HepG2 (cell line): ENCODE results near the gene TCF23. TPM values are rescaled to one million over a fixed set of nuclear protein-coding genes. Genes with fewer than 3 reads are reported as not detected.
A peak's percentile ranks its signal among the peaks of the same experiment; 100 is the strongest.

ENCODE experiments used
- ARNT2 ChIP-seq: sonication (generic); formaldehyde crosslinking; IDR thresholded peaks from 2 replicates; pipeline ENCODE4 v1.8.0; 2022; ENCODE audit warnings: mild to moderate bottlenecking, low read depth, missing genetic modification reagents, moderate library complexity
- DMAP1 ChIP-seq: IDR thresholded peaks from 2 replicates; pipeline ENCODE4 v1.6.1; 2016
- DNMT3B ChIP-seq: conservative IDR thresholded peaks from 2 replicates; pipeline ENCODE4 v1.6.1; 2016; ENCODE audit warnings: missing biosample characterization, control low read depth
- GATA4 ChIP-seq: sonication (generic); IDR thresholded peaks from 2 replicates; pipeline ENCODE4 v1.6.1; 2016; ENCODE audit warnings: antibody characterized with exemption, low read depth, borderline replicate concordance
- HIVEP1 ChIP-seq: sonication (generic); formaldehyde crosslinking; IDR thresholded peaks from 2 replicates; pipeline ENCODE4 v1.4.0; 2020; ENCODE audit warnings: mild to moderate bottlenecking, missing genetic modification reagents
- NR2F6 ChIP-seq, 2 experiments: IDR thresholded peaks; 2 replicates each; pipeline ENCODE4 v1.6.1; 2016; ENCODE audit warnings: antibody characterized with exemption in 1 of 2, mild to moderate bottlenecking in 1 of 2
- NR3C1 ChIP-seq: sonication (generic); formaldehyde crosslinking; IDR thresholded peaks from 2 replicates; pipeline ENCODE4 v1.4.0; 2020; ENCODE audit warnings: missing genetic modification reagents
- RBM39 ChIP-seq: fragments of 200-400 bp; formaldehyde crosslinking; IDR thresholded peaks from one replicate; pipeline ENCODE4 v1.6.1; 2018; ENCODE audit warnings: antibody characterized with exemption, mild to moderate bottlenecking, low read depth, low read length; ENCODE audit not compliant: poor library complexity, severe bottlenecking
- SP4 ChIP-seq: sonication (generic); formaldehyde crosslinking; IDR thresholded peaks from 2 replicates; pipeline ENCODE4 v1.8.1; 2023; ENCODE audit warnings: mild to moderate bottlenecking, missing genetic modification reagents
- TMF1 ChIP-seq: sonication (generic); formaldehyde crosslinking; IDR thresholded peaks from 2 replicates; pipeline ENCODE4 v1.8.1; 2022; ENCODE audit warnings: low read depth, missing genetic modification reagents
- ZNF224 ChIP-seq: sonication (generic); formaldehyde crosslinking; IDR thresholded peaks from 2 replicates; pipeline ENCODE4 v1.5.0; 2020; ENCODE audit warnings: mild to moderate bottlenecking, missing genetic modification reagents
- ZNF235 ChIP-seq: sonication (generic); formaldehyde crosslinking; IDR thresholded peaks from 2 replicates; pipeline ENCODE4 v1.8.1; 2023; ENCODE audit warnings: mild to moderate bottlenecking, missing genetic modification reagents, borderline replicate concordance
- ZNF569 ChIP-seq: sonication (generic); formaldehyde crosslinking; IDR thresholded peaks from 2 replicates; pipeline ENCODE4 v1.5.0; 2020; ENCODE audit warnings: mild to moderate bottlenecking, missing genetic modification reagents, moderate library complexity, borderline replicate concordance
- ZNF747 ChIP-seq: sonication (generic); formaldehyde crosslinking; IDR thresholded peaks from 2 replicates; pipeline ENCODE4 v1.8.1; 2023; ENCODE audit warnings: missing genetic modification reagents, mild to moderate bottlenecking, borderline replicate concordance
- polyA plus RNA-seq, 8 experiments: library from polyadenylated mRNA; depleted of rRNA in 3 of 8; stranded (reverse) in 7 of 8; unstranded in 1 of 8; fragments of >200 nt; fragmentation: Illumina TruSeq in 4 of 8; extraction: Trizol in 4 of 8; gene quantifications; 2 replicates each; pipeline versions ENCODE4 v1.2.1 to v1.2.3, GENCODE V29; 2011 to 2016; ENCODE audit warnings: low read depth in 4 of 8, missing spikeins in 1 of 8, mixed read lengths in 1 of 8; ENCODE audit not compliant: insufficient read depth in 1 of 8
- total RNA-seq, 5 experiments: library from RNA; depleted of rRNA; stranded (reverse); fragments of >200 nt; fragmentation: Illumina TruSeq; extraction: Trizol; gene quantifications; 2 replicates each; pipeline ENCODE4 v1.2.3, GENCODE V29; 2016; ENCODE audit warnings: low read depth in 1 of 5
- TF ChIP-seq, protein P1 (sequence below): sonication (generic); formaldehyde crosslinking; IDR thresholded peaks from 2 replicates; pipeline ENCODE4 v1.8.0; 2022; ENCODE audit warnings: mild to moderate bottlenecking, missing genetic modification reagents, borderline replicate concordance
- TF ChIP-seq, protein P2 (sequence below): sonication (generic); formaldehyde crosslinking; IDR thresholded peaks from 2 replicates; pipeline ENCODE4 v1.4.0; 2020; ENCODE audit warnings: missing genetic modification reagents
- TF ChIP-seq, protein P3 (sequence below): sonication (generic); formaldehyde crosslinking; IDR thresholded peaks from 2 replicates; pipeline ENCODE4 v1.4.0; 2020; ENCODE audit warnings: low read depth, mild to moderate bottlenecking, missing genetic modification reagents
- TF ChIP-seq, protein P4 (sequence below), 2 experiments: sonication (generic) in 1 of 2; formaldehyde crosslinking in 1 of 2; IDR thresholded peaks; 2 replicates each; pipeline versions ENCODE4 v1.4.0 to v1.6.1; 2016 to 2020; ENCODE audit warnings: borderline replicate concordance in 1 of 2, low read depth in 1 of 2, mild to moderate bottlenecking in 1 of 2, missing genetic modification reagents in 1 of 2
- TF ChIP-seq, protein P5 (sequence below): sonication (generic); formaldehyde crosslinking; IDR thresholded peaks from 2 replicates; pipeline ENCODE4 v1.8.1; 2023; ENCODE audit warnings: mild to moderate bottlenecking, missing genetic modification reagents

Gene TCF23
- total and polyA plus RNA-seq, 2 of the 13 experiments (the other 11 are each of a cell fraction or from before 2014, with no cell fraction given), result 0.02 to 1.4 TPM

DNA sequence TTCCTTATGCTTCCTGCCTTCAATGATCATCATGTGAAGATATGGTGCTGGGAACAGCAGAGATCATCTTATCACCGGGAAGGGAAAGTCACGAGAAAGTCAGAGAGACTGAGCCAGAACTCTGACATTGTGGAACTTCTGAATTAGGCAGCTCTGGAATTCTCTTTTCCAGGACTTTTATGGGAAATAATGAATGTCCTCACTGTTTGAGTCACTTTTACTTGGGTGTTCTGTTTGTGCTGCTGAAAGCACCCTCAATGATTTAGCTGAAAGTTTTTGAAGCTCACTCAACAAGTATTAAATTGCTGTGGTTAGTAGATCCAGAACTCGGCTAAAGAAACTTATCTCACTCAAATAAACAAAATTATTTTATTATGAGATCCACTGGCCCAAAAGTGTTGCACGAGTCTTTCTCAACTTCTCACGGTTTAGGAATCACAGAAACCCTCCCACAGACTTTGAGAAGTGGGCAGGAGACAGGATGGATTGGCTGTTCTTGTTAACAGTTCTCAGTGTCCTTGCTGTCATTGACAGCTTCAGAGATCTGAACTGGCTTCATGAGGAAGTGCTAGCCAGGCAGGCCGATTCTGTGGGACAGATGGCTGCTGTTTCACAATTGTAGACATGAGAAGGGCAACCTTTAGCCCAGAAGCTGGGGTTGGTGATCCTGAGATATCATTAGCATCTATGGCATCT, 36.7 kb downstream of the TCF23 start (continued):
- TF ChIP-seq NR2F6 (IDR thresholded peaks at IDR 0.05) (no peak), NR2F6 (CRISPR knock-in tag; IDR thresholded peaks at IDR 0.05) (peak; percentile 55; the same call in 1 of the 2 replicates), SP4 (no peak), GATA4 (no peak), NR3C1 (CRISPR knock-in tag) (no peak), HIVEP1 (CRISPR knock-in tag) (no peak), RBM39 (no peak), DMAP1 (CRISPR knock-in tag) (no peak), DNMT3B (CRISPR knock-in tag) (no peak), ZNF224 (CRISPR knock-in tag) (no peak), TMF1 (CRISPR knock-in tag) (no peak), ARNT2 (CRISPR knock-in tag) (no peak), ZNF235 (CRISPR knock-in tag) (no peak), ZNF747 (CRISPR knock-in tag) (no peak), ZNF569 (CRISPR knock-in tag) (no peak)
- TF ChIP-seq, protein P1, sequence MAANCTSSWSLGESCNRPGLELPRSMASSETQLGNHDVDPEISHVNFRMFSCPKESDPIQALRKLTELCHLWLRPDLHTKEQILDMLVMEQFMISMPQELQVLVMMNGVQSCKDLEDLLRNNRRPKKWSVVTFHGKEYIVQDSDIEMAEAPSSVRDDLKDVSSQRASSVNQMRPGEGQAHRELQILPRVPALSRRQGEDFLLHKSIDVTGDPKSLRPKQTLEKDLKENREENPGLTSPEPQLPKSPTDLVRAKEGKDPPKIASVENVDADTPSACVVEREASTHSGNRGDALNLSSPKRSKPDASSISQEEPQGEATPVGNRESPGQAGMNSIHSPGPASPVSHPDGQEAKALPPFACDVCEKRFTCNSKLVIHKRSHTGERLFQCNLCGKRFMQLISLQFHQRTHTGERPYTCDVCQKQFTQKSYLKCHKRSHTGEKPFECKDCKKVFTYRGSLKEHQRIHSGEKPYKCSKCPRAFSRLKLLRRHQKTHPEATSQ (CRISPR knock-in tag), result no peak
- TF ChIP-seq, protein P2, sequence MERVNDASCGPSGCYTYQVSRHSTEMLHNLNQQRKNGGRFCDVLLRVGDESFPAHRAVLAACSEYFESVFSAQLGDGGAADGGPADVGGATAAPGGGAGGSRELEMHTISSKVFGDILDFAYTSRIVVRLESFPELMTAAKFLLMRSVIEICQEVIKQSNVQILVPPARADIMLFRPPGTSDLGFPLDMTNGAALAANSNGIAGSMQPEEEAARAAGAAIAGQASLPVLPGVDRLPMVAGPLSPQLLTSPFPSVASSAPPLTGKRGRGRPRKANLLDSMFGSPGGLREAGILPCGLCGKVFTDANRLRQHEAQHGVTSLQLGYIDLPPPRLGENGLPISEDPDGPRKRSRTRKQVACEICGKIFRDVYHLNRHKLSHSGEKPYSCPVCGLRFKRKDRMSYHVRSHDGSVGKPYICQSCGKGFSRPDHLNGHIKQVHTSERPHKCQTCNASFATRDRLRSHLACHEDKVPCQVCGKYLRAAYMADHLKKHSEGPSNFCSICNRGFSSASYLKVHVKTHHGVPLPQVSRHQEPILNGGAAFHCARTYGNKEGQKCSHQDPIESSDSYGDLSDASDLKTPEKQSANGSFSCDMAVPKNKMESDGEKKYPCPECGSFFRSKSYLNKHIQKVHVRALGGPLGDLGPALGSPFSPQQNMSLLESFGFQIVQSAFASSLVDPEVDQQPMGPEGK, result peak; percentile 47; the same call in 1 of the 2 replicates
- TF ChIP-seq, protein P3, sequence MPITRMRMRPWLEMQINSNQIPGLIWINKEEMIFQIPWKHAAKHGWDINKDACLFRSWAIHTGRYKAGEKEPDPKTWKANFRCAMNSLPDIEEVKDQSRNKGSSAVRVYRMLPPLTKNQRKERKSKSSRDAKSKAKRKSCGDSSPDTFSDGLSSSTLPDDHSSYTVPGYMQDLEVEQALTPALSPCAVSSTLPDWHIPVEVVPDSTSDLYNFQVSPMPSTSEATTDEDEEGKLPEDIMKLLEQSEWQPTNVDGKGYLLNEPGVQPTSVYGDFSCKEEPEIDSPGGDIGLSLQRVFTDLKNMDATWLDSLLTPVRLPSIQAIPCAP (CRISPR knock-in tag), result no peak
- TF ChIP-seq, protein P4, sequence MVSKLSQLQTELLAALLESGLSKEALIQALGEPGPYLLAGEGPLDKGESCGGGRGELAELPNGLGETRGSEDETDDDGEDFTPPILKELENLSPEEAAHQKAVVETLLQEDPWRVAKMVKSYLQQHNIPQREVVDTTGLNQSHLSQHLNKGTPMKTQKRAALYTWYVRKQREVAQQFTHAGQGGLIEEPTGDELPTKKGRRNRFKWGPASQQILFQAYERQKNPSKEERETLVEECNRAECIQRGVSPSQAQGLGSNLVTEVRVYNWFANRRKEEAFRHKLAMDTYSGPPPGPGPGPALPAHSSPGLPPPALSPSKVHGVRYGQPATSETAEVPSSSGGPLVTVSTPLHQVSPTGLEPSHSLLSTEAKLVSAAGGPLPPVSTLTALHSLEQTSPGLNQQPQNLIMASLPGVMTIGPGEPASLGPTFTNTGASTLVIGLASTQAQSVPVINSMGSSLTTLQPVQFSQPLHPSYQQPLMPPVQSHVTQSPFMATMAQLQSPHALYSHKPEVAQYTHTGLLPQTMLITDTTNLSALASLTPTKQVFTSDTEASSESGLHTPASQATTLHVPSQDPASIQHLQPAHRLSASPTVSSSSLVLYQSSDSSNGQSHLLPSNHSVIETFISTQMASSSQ (IDR thresholded peaks at IDR 0.05; ENCODE audit: low read depth), result no peak
- TF ChIP-seq, protein P4 (CRISPR knock-in tag; IDR thresholded peaks at IDR 0.05; ENCODE audit: borderline replicate concordance), result no peak
- TF ChIP-seq, protein P5, sequence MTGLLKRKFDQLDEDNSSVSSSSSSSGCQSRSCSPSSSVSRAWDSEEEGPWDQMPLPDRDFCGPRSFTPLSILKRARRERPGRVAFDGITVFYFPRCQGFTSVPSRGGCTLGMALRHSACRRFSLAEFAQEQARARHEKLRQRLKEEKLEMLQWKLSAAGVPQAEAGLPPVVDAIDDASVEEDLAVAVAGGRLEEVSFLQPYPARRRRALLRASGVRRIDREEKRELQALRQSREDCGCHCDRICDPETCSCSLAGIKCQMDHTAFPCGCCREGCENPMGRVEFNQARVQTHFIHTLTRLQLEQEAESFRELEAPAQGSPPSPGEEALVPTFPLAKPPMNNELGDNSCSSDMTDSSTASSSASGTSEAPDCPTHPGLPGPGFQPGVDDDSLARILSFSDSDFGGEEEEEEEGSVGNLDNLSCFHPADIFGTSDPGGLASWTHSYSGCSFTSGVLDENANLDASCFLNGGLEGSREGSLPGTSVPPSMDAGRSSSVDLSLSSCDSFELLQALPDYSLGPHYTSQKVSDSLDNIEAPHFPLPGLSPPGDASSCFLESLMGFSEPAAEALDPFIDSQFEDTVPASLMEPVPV (CRISPR knock-in tag), result no peak
